K562 (cell line): Measurements from ENCODE around the gene ANXA3. TPM values are rescaled to one million over a fixed set of nuclear protein-coding genes. Genes with fewer than 3 reads are reported as not detected.

ENCODE experiments used
- BRF1 ChIP-seq: IDR thresholded peaks from 3 replicates; pipeline ENCODE4 v1.6.1; 2011; ENCODE audit warnings: borderline replicate concordance, mild to moderate bottlenecking; ENCODE audit not compliant: insufficient read length; ENCODE audit errors: extremely low read depth
- CREB5 ChIP-seq: fragments of 250-450 bp; sonication (Bioruptor Pico); IDR thresholded peaks from 2 replicates; pipeline ENCODE4 v1.5.0; 2020; ENCODE audit warnings: mild to moderate bottlenecking
- FOXJ3 ChIP-seq: sonication (generic); formaldehyde crosslinking; IDR thresholded peaks from 2 replicates; pipeline ENCODE4 v1.4.0; 2020; ENCODE audit warnings: mild to moderate bottlenecking, missing genetic modification reagents
- HOXB6 ChIP-seq: fragments of 250-450 bp; sonication (Bioruptor Pico); IDR thresholded peaks from 2 replicates; pipeline ENCODE4 v1.5.1; 2022; ENCODE audit warnings: mild to moderate bottlenecking, borderline replicate concordance
- NR0B1 ChIP-seq: fragments of 450-650 bp; IDR thresholded peaks from one replicate; pipeline ENCODE4 v1.6.1; 2018; ENCODE audit warnings: mild to moderate bottlenecking, moderate library complexity; ENCODE audit not compliant: partially characterized antibody
- NR2C1 ChIP-seq, 2 experiments: fragments of 450-650 bp; IDR thresholded peaks; 2 replicates each; pipeline ENCODE4 v1.6.1; 2017; ENCODE audit warnings: mild to moderate bottlenecking in 2 of 2, antibody characterized with exemption in 1 of 2, inconsistent platforms in 1 of 2, missing compliant biosample characterization in 1 of 2, missing genetic modification characterization in 1 of 2
- TAF9B ChIP-seq: fragments of 450-650 bp; IDR thresholded peaks from 2 replicates; pipeline ENCODE4 v1.6.1; 2018; ENCODE audit warnings: mild to moderate bottlenecking; ENCODE audit not compliant: partially characterized antibody
- TRIM24 ChIP-seq, 2 experiments: fragments of 450-650 bp; IDR thresholded peaks; 2 replicates each; pipeline ENCODE4 v1.6.1; 2016
- ZNF133 ChIP-seq: fragments of 250-450 bp; sonication (Bioruptor Pico); IDR thresholded peaks from 2 replicates; pipeline ENCODE4 v1.4.0; 2020; ENCODE audit warnings: mild to moderate bottlenecking
- ZNF318 ChIP-seq, 2 experiments: fragments of 450-650 bp; IDR thresholded peaks; 2 replicates each; pipeline ENCODE4 v1.6.1; 2016; ENCODE audit warnings: mild to moderate bottlenecking in 2 of 2, borderline replicate concordance in 1 of 2, low read depth in 1 of 2, moderate library complexity in 1 of 2
- ZNF398 ChIP-seq: fragments of 250-450 bp; sonication (Bioruptor Pico); IDR thresholded peaks from 2 replicates; pipeline ENCODE4 v1.8.0; 2021; ENCODE audit warnings: moderate library complexity, mild to moderate bottlenecking, inconsistent platforms
- polyA plus RNA-seq, 8 experiments: library from polyadenylated mRNA; depleted of rRNA in 4 of 8; stranded (reverse) in 5 of 8; unstranded in 3 of 8; fragments of >200 nt; fragmentation: Nextera tagmentation in 2 of 8; fragmentation: Illumina TruSeq in 1 of 8; extraction: Ambion mirVana in 2 of 8; extraction: Trizol in 1 of 8; gene quantifications; 2 replicates each; pipeline versions ENCODE4 v1.2.1 to v1.2.3, GENCODE V29; 2011 to 2014; ENCODE audit warnings: inconsistent platforms in 1 of 8, missing spikeins in 1 of 8
- total RNA-seq, 7 experiments: library from RNA; depleted of rRNA in 6 of 7; stranded (reverse); fragments of >200 nt in 6 of 7; fragmentation: Illumina TruSeq in 2 of 7; extraction: Trizol in 2 of 7; gene quantifications; 2 replicates each; pipeline versions ENCODE4 v1.2.1 to v1.2.3, GENCODE V29; 2011 to 2021; ENCODE audit warnings: low replicate concordance in 1 of 7

ANXA3 gene
- total and polyA plus RNA-seq, 9 of the 15 experiments (the other 6 are each of a cell fraction or from before 2014, with no cell fraction given) = 6.3 to 15.5 (median 9.8) TPM

GRCh38 chr4:78629991-78630541, 78.5 kb downstream of the ANXA3 start (continued):
- TF ChIP-seq ZNF318 (IDR thresholded peaks at IDR 0.05; ENCODE audit: borderline replicate concordance in 1 of 2, low read depth in 1 of 2) (no peak), NR2C1 (IDR thresholded peaks at IDR 0.05) (peak; percentile 11; the same call in 1 of the 2 replicates), NR2C1 (tag; IDR thresholded peaks at IDR 0.05) (no peak), TRIM24 (IDR thresholded peaks at IDR 0.05) (peak in 1 of 2 experiments; percentile 49; a peak in 2 of 4 replicates), ZNF398 (CRISPR knock-in tag) (no peak), ZNF133 (CRISPR knock-in tag) (no peak), FOXJ3 (CRISPR knock-in tag) (no peak), BRF1 (no peak), CREB5 (CRISPR knock-in tag) (no peak), NR0B1 (no peak), HOXB6 (CRISPR knock-in tag) (no peak), TAF9B (no peak)
